PC-9 (cell line): ENCODE data around the gene MPC1. TPM values are rescaled to one million over a fixed set of nuclear protein-coding genes. Genes with fewer than 3 reads are reported as not detected.

Experiments
- BruUV-seq: library from RNA; stranded (reverse); fragments of 400-500 nt; replicated peaks from 2 replicates; lab custom pipeline; 2021; lab: Mats Ljungman, UMichigan
- CTCF ChIA-PET: fragments of 300-600 bp; sonication (Branson Sonifier 250); formaldehyde crosslinking; loops from one replicate; lab custom pipeline; 2022; ENCODE audit warnings: antibody characterized with exemption; lab: Charles Lee
- POLR2A ChIA-PET: fragments of 300-600 bp; sonication (Branson Sonifier 250); formaldehyde crosslinking; loops from one replicate; lab custom pipeline; 2022; ENCODE audit warnings: antibody characterized with exemption; ENCODE audit not compliant: unreplicated experiment; lab: Charles Lee
- DNase-seq, 2 experiments: peaks; one replicate each; pipeline versions ENCODE4 v3.0.0 to v3.0.0-alpha.2; 2015 to 2022; ENCODE audit warnings: mixed read lengths in 1 of 2
- H2AFZ ChIP-seq: fragments of 200-600 bp; sonication (generic); 2 replicates; pipeline ENCODE4 v1.8.1; 2017; ENCODE audit warnings: antibody characterized with exemption
- H3F3A ChIP-seq: fragments of 200-600 bp; sonication (generic); 2 replicates; pipeline ENCODE4 v1.8.1; 2017; ENCODE audit warnings: antibody characterized with exemption, mild to moderate bottlenecking, low read depth; ENCODE audit not compliant: insufficient read depth
- H3K27ac ChIP-seq: fragments of 200-600 bp; sonication (generic); 2 replicates; pipeline ENCODE4 v1.6.1; 2016; ENCODE audit warnings: mixed run types
- H3K27me3 ChIP-seq: fragments of 200-600 bp; sonication (generic); 2 replicates; pipeline ENCODE4 v1.6.1; 2016; ENCODE audit warnings: low read depth, mixed run types; ENCODE audit not compliant: insufficient read depth
- H3K36me3 ChIP-seq: fragments of 200-600 bp; sonication (generic); 2 replicates; pipeline ENCODE4 v1.6.1; 2016; ENCODE audit warnings: low read depth, mixed run types
- H3K4me1 ChIP-seq: fragments of 200-600 bp; sonication (generic); replicated peaks from 2 replicates; pipeline ENCODE4 v1.6.1; 2016; ENCODE audit warnings: mixed run types; ENCODE audit not compliant: insufficient read depth
- H3K4me2 ChIP-seq: fragments of 200-600 bp; sonication (generic); 2 replicates; pipeline ENCODE4 v1.6.1; 2017; ENCODE audit warnings: mixed run types
- H3K4me3 ChIP-seq: fragments of 200-600 bp; sonication (generic); 2 replicates; pipeline ENCODE4 v1.6.1; 2016; ENCODE audit warnings: mixed run types
- H3K79me2 ChIP-seq: fragments of 200-600 bp; sonication (generic); 2 replicates; pipeline ENCODE4 v1.6.1; 2017; ENCODE audit warnings: low read depth, mixed run types
- H3K9me2 ChIP-seq: fragments of 200-600 bp; sonication (generic); 2 replicates; pipeline ENCODE4 v1.8.1; 2017; ENCODE audit warnings: mild to moderate bottlenecking; ENCODE audit not compliant: insufficient read depth
- H3K9me3 ChIP-seq: fragments of 200-600 bp; sonication (generic); 2 replicates; pipeline ENCODE4 v1.8.1; 2016; ENCODE audit warnings: low read depth; ENCODE audit not compliant: insufficient read depth
- H4K20me1 ChIP-seq: fragments of 200-600 bp; sonication (generic); 2 replicates; pipeline ENCODE4 v1.8.1; 2017; ENCODE audit not compliant: insufficient read depth
- EZH2 ChIP-seq: fragments of 200-600 bp; sonication (generic); IDR thresholded peaks from 2 replicates; pipeline ENCODE4 v1.8.0; 2017; ENCODE audit warnings: antibody characterized with exemption, low read depth
- intact Hi-C: fragments of 100-400 bp; cut with micrococcal nuclease; formaldehyde crosslinking; loops from one replicate; pipeline ENCODE4 v1.10.0; 2022; ENCODE audit not compliant: unreplicated experiment
- total RNA-seq: library from RNA; stranded (reverse); gene quantifications from 2 replicates; pipeline ENCODE4 v1.2.3, GENCODE V29; 2021
- TF ChIP-seq, protein P1 (sequence below): fragments of 200-600 bp; sonication (generic); conservative IDR thresholded peaks from 2 replicates; pipeline ENCODE4 v1.6.1; 2017; ENCODE audit warnings: mixed run types, antibody characterized with exemption, mild to moderate bottlenecking, moderate library complexity

The MPC1 gene
- total RNA-seq, 1 experiment from 2014 or later: 13.3 TPM

DNA sequence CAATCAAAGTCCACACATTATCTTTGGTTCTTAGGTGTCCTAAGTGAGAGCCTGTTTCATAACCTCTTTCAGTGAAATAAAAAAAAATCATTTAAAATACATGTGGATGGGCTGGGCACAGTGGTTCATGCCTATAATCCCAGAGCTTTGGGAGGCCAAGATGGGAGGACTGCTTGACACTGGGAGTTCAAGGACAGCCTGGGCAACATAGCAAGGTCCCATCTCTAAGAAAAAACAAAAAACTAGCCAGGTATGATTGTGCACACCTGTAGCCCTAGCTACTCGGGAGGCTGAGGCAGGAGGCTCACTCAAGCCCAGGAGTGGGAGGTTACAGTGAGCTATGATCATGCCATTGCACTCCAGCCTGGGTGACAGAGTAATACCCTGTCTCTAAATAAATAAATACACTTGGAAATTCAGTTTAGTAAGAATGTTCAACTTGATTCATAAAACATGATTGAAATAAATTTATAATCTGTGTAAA is 3.6 kb downstream of the MPC1 start:
- Histone ChIP-seq H3K4me1 (0 out of 2 replicates have a peak, but pooled peaks cover 5% of the 10 kb centered on the region), H3K27me3 (no peaks in the 10 kb centered on the region), H3K9me3 (no peaks in the 10 kb centered on the region), H4K20me1 (no peaks in the 10 kb centered on the region), H3K79me2 (no peaks in the 10 kb centered on the region), H3K4me3 (no peak overlapping the region), H3K4me2 (no peak overlapping the region), H2AFZ (no peak overlapping the region), H3F3A (peaks cover 11% of the 10 kb centered on the region), H3K9me2 (no peaks in the 10 kb centered on the region), H3K36me3 (no peaks in the 10 kb centered on the region), H3K27ac (no peak overlapping the region)
- POLR2A ChIA-PET: no interaction called here
- TF ChIP-seq EZH2: no peak
- TF ChIP-seq, protein P1, sequence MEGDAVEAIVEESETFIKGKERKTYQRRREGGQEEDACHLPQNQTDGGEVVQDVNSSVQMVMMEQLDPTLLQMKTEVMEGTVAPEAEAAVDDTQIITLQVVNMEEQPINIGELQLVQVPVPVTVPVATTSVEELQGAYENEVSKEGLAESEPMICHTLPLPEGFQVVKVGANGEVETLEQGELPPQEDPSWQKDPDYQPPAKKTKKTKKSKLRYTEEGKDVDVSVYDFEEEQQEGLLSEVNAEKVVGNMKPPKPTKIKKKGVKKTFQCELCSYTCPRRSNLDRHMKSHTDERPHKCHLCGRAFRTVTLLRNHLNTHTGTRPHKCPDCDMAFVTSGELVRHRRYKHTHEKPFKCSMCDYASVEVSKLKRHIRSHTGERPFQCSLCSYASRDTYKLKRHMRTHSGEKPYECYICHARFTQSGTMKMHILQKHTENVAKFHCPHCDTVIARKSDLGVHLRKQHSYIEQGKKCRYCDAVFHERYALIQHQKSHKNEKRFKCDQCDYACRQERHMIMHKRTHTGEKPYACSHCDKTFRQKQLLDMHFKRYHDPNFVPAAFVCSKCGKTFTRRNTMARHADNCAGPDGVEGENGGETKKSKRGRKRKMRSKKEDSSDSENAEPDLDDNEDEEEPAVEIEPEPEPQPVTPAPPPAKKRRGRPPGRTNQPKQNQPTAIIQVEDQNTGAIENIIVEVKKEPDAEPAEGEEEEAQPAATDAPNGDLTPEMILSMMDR: no peak
- CTCF ChIA-PET: no interaction called here
- DNase-seq: no peak
- intact Hi-C loops: no loop called here
- no TSS peak for BruUV-seq

DNA sequence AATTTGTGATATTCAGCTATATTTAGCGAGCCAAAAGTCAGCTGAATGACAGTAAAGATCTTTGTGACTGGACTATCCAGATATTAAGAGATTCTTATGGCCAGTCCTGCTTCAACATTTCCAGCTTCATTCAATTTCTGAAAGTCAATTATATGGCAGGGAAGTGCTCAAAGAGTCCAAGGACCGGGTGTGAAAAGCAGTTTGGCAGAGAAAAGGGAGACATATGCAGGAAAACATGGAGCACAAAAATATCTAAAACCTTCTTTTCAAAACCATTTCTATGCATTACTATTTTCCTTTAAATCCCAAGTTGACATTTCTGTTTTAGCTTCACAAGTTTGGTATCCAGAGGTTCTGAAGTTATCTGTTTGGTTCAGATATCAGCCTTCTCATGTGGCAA is 5.0 kb downstream of the MPC1 start:
- H2AFZ ChIP-seq: no peak overlapping the region
- no peak for DNase-seq
- no peaks in the 10 kb centered on the region for H3K9me2 ChIP-seq
- H3K79me2 ChIP-seq: no peaks in the 10 kb centered on the region
- H3K4me1 ChIP-seq: 0 out of 2 replicates have a peak, but pooled peaks cover 5% of the 10 kb centered on the region
- no peaks in the 10 kb centered on the region for H3K36me3 ChIP-seq
- no peaks in the 10 kb centered on the region for H3K27me3 ChIP-seq
- no peak overlapping the region for H3K4me3 ChIP-seq
- POLR2A ChIA-PET: no interaction called here
- BruUV-seq: no TSS peak
- no peak overlapping the region for H3K27ac ChIP-seq
- H3F3A ChIP-seq: no peaks in the 10 kb centered on the region
- no peak for TF ChIP-seq EZH2
- TF ChIP-seq, protein P1: no peak
- CTCF ChIA-PET: no interaction called here
- H3K4me2 ChIP-seq: no peak overlapping the region
- H4K20me1 ChIP-seq: no peaks in the 10 kb centered on the region
- no peaks in the 10 kb centered on the region for H3K9me3 ChIP-seq
- intact Hi-C loops: no loop called here

DNA sequence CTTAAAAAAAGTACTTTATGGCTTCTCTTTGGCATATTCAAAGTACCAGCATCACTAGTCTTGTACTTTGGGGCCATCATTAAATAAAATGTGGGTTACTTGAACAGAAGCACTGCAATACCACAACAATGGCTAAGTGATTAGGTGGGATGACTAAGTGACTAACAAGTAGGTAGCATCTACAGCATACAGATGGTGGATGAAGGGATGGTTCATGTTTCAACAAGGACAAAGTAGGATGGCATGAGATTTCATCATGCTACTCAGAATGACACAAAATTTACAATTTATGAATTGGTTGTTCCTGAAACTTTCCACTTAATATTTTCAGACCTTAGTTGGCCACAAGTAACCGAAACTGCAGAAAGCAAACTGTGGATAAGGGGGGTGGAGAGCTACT is 7.7 kb downstream of the MPC1 start:
- POLR2A ChIA-PET: no interaction called here
- BruUV-seq: no TSS peak
- no peaks in the 10 kb centered on the region for H3F3A ChIP-seq
- no peaks in the 10 kb centered on the region for H3K9me2 ChIP-seq
- H3K36me3 ChIP-seq: no peaks in the 10 kb centered on the region
- CTCF ChIA-PET: no interaction called here
- H3K4me1 ChIP-seq: no peaks in the 10 kb centered on the region
- no peaks in the 10 kb centered on the region for H3K27me3 ChIP-seq
- no peak for DNase-seq
- H4K20me1 ChIP-seq: no peaks in the 10 kb centered on the region
- H3K9me3 ChIP-seq: no peaks in the 10 kb centered on the region
- no peak overlapping the region for H3K4me2 ChIP-seq
- H3K79me2 ChIP-seq: no peaks in the 10 kb centered on the region
- no peak overlapping the region for H2AFZ ChIP-seq
- intact Hi-C loops: no loop called here
- H3K4me3 ChIP-seq: no peak overlapping the region
- TF ChIP-seq EZH2: no peak
- TF ChIP-seq, protein P1: no peak
- H3K27ac ChIP-seq: no peak overlapping the region
